Measurements from ENCODE around the gene HCCS. TPM values are rescaled to one million over a fixed set of nuclear protein-coding genes. Genes with fewer than 3 reads are reported as not detected.

HCCS gene
- total RNA-seq, 4 donors from 2014 or later = 1.6 to 26.4 (median 13.0) TPM

GRCh38 chrX:11103751-11104150, 7.4 kb upstream of the HCCS start:
- intact Hi-C loops (cut with DNase I; ENCODE audit: low total_unique reads) (no loop called here), in situ Hi-C loops (cut with MboI; ENCODE audit: low pct_ligation_motif_present in 1 of 4, low pct_unique_long_range_greater_than_20kb in 1 of 4, low sequenced_read_pairs in 3 of 4) (loop anchor here in 2 of 4 donors (10.0 to 25.0 kb wide), 2 partner anchors 489 to 916 kb away; no protein-coding TSS in a partner anchor)
- no peaks in the 10 kb centered on the region for H3K36me3 ChIP-seq
- no peak overlapping the region for H3K27ac ChIP-seq
- no peak for TF ChIP-seq EP300 (IDR thresholded peaks at IDR 0.05; ENCODE audit: low read depth)
- TF ChIP-seq, protein P1, sequence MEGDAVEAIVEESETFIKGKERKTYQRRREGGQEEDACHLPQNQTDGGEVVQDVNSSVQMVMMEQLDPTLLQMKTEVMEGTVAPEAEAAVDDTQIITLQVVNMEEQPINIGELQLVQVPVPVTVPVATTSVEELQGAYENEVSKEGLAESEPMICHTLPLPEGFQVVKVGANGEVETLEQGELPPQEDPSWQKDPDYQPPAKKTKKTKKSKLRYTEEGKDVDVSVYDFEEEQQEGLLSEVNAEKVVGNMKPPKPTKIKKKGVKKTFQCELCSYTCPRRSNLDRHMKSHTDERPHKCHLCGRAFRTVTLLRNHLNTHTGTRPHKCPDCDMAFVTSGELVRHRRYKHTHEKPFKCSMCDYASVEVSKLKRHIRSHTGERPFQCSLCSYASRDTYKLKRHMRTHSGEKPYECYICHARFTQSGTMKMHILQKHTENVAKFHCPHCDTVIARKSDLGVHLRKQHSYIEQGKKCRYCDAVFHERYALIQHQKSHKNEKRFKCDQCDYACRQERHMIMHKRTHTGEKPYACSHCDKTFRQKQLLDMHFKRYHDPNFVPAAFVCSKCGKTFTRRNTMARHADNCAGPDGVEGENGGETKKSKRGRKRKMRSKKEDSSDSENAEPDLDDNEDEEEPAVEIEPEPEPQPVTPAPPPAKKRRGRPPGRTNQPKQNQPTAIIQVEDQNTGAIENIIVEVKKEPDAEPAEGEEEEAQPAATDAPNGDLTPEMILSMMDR (IDR thresholded peaks at IDR 0.05) = no peak
- TF ChIP-seq POLR2AphosphoS5 (IDR thresholded peaks at IDR 0.05) = no peak
- TF ChIP-seq POLR2A (IDR thresholded peaks at IDR 0.05) = no peak
- no peaks in the 10 kb centered on the region for H3K27me3 ChIP-seq
- H3K9me3 ChIP-seq = no peaks in the 10 kb centered on the region
- peaks cover 0 to 5% (median 0%) of the 10 kb centered on the region in 4 donors for H3K4me1 ChIP-seq
- no peak for DNase-seq
- 62 to 71% methylated on average over 1 to 2 of the region's 2 CpGs for WGBS, 2 donors (ENCODE audit: low coverage in 1 of 2)
- H3K4me3 ChIP-seq = no peak overlapping the region

- WGBS, 2 donors (ENCODE audit: low coverage in 1 of 2) = 80% methylated on average over 4 of the region's 4 CpGs; no CpG with 5 or more reads in 1 of the 2 donors
- intact Hi-C loops (cut with DNase I; ENCODE audit: low total_unique reads) (no loop called here), in situ Hi-C loops (cut with MboI; ENCODE audit: low pct_ligation_motif_present in 1 of 4, low pct_unique_long_range_greater_than_20kb in 1 of 4, low sequenced_read_pairs in 3 of 4) (loop anchor here in 2 of 4 donors (10.0 to 25.0 kb wide), 2 partner anchors 490 to 918 kb away; no protein-coding TSS in a partner anchor)
- peaks cover 0 to 5% (median 0%) of the 10 kb centered on the region in 4 donors for H3K4me1 ChIP-seq
- no peak for DNase-seq
- TF ChIP-seq EP300 (IDR thresholded peaks at IDR 0.05; ENCODE audit: low read depth) (no peak), POLR2AphosphoS5 (IDR thresholded peaks at IDR 0.05) (no peak), POLR2A (IDR thresholded peaks at IDR 0.05) (no peak)
- TF ChIP-seq, protein P1 (IDR thresholded peaks at IDR 0.05) = no peak
- H3K9me3 ChIP-seq = no peaks in the 10 kb centered on the region
- no peak overlapping the region for H3K27ac ChIP-seq
- no peaks in the 10 kb centered on the region for H3K36me3 ChIP-seq
- no peaks in the 10 kb centered on the region for H3K27me3 ChIP-seq
- H3K4me3 ChIP-seq = no peak overlapping the region
These were observed 6.1 kb upstream of the HCCS start for GRCh38 chrX:11105080-11105479.

- H3K27me3 ChIP-seq = no peaks in the 10 kb centered on the region
- DNase-seq = no peak
- in situ Hi-C loops (cut with MboI; ENCODE audit: low pct_ligation_motif_present in 1 of 4, low pct_unique_long_range_greater_than_20kb in 1 of 4, low sequenced_read_pairs in 3 of 4) = loop anchor here in 2 of 4 donors (10.0 to 25.0 kb wide), 2 partner anchors 494 to 921 kb away; no protein-coding TSS in a partner anchor
- H3K36me3 ChIP-seq = no peaks in the 10 kb centered on the region
- no peak for TF ChIP-seq EP300 (IDR thresholded peaks at IDR 0.05; ENCODE audit: low read depth)
- TF ChIP-seq POLR2A (IDR thresholded peaks at IDR 0.05) = no peak
- TF ChIP-seq, protein P1 (IDR thresholded peaks at IDR 0.05) = no peak
- no peak for TF ChIP-seq POLR2AphosphoS5 (IDR thresholded peaks at IDR 0.05)
- no peak overlapping the region for H3K4me3 ChIP-seq
- WGBS, 2 donors (ENCODE audit: low coverage in 1 of 2) = 86 to 100% methylated on average over 2 to 4 of the region's 4 CpGs
- H3K9me3 ChIP-seq = no peaks in the 10 kb centered on the region
- intact Hi-C loops (cut with DNase I; ENCODE audit: low total_unique reads) = no loop called here
- H3K4me1 ChIP-seq = peaks cover 8 to 14% (median 9%) of the 10 kb centered on the region in 4 donors
- H3K27ac ChIP-seq = no peak overlapping the region
These were observed 2.7 kb upstream of the HCCS start for GRCh38 chrX:11108253-11108941.

DNA sequence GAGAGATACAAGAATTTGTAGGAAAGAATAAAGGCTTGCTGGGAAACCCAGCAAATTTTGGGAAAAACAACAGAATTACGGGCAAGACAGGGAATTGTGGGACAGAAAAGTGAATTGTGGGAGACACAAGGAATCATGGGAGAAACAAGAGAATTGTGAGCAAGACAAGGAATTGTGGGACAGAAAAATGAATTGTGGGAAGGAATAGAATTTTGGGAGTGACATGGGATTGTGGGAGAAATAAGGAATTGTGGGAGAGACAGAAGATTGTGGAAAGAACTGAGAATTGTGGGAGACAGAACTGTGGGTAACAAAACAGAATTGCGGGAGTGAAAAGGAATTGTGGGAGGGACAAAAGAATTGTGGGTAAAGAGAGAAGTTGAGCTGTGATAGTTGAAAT, 1.2 kb upstream of the HCCS start:
- Histone ChIP-seq H3K9me3 (no peaks in the 10 kb centered on the region), H3K27me3 (no peaks in the 10 kb centered on the region), H3K27ac (no peak overlapping the region), H3K4me3 (no peak overlapping the region), H3K4me1 (peaks cover 8 to 19% (median 9%) of the 10 kb centered on the region in 4 donors), H3K36me3 (peaks cover 0 to 3% (median 0%) of the 10 kb centered on the region in 4 donors)
- intact Hi-C loops (cut with DNase I; ENCODE audit: low total_unique reads) = no loop called here
- no peak for DNase-seq
- WGBS, 2 donors (ENCODE audit: low coverage in 1 of 2) = 95% methylated on average over 2 of the region's 2 CpGs; no CpG with 5 or more reads in 1 of the 2 donors
- TF ChIP-seq, protein P1 (IDR thresholded peaks at IDR 0.05) = no peak
- TF ChIP-seq EP300 (IDR thresholded peaks at IDR 0.05; ENCODE audit: low read depth) = no peak
- no peak for TF ChIP-seq POLR2A (IDR thresholded peaks at IDR 0.05)
- TF ChIP-seq POLR2AphosphoS5 (IDR thresholded peaks at IDR 0.05) = no peak
- in situ Hi-C loops (cut with MboI; ENCODE audit: low pct_ligation_motif_present in 1 of 4, low pct_unique_long_range_greater_than_20kb in 1 of 4, low sequenced_read_pairs in 3 of 4) = loop anchor here in 2 of 4 donors (10.0 to 25.0 kb wide), 2 partner anchors 495 to 923 kb away; no protein-coding TSS in a partner anchor
